HG03520 (cell line): ENCODE results near the gene GBX2.

Source experiments
- ATAC-seq: cut with Tn5 transposase; IDR thresholded peaks from one replicate; pipeline ENCODE4 v1.9.1; 2021; ENCODE audit warnings: mild to moderate bottlenecking, moderate library complexity; ENCODE audit not compliant: unreplicated experiment

The GBX2 gene

GRCh38 chr2:236168110-236169080, at the start of gene GBX2:
Gene GBX2 (minus strand): TSS chr2:236168386. CDS start chr2:236167971, 415 bp downstream.
- ATAC-seq, result no peak

GRCh38 chr2:236217926-236218325, 49.7 kb upstream of the GBX2 start:
- no peak for ATAC-seq

GRCh38 chr2:236216711-236217110, 48.5 kb upstream of the GBX2 start:
- ATAC-seq, result no peak

- no peak for ATAC-seq
These were observed 47.7 kb upstream of the GBX2 start for GRCh38 chr2:236215761-236216333.

- no peak for ATAC-seq
These were observed 47.0 kb upstream of the GBX2 start for GRCh38 chr2:236215196-236215595.

GRCh38 chr2:236214376-236214995, 46.3 kb upstream of the GBX2 start:
- no peak for ATAC-seq

- no peak for ATAC-seq
These were observed 43.1 kb upstream of the GBX2 start for GRCh38 chr2:236211296-236211695.

- no peak for ATAC-seq
These were observed 42.4 kb upstream of the GBX2 start for GRCh38 chr2:236210536-236210935.

- no peak for ATAC-seq
These were observed 41.8 kb upstream of the GBX2 start for GRCh38 chr2:236209996-236210395.

- no peak for ATAC-seq
These were observed 41.3 kb upstream of the GBX2 start for GRCh38 chr2:236209535-236209934.

GRCh38 chr2:236208019-236208926, 40.1 kb upstream of the GBX2 start:
- no peak for ATAC-seq

GRCh38 chr2:236207472-236207871, 39.3 kb upstream of the GBX2 start:
- ATAC-seq, result no peak

- ATAC-seq, result no peak
These were observed 37.9 kb upstream of the GBX2 start for GRCh38 chr2:236205867-236206645.

GRCh38 chr2:236204953-236205352, 36.8 kb upstream of the GBX2 start:
- no peak for ATAC-seq

GRCh38 chr2:236200378-236200777, 32.2 kb upstream of the GBX2 start:
- ATAC-seq, result no peak

- ATAC-seq, result no peak
These were observed 28.2 kb upstream of the GBX2 start for GRCh38 chr2:236196366-236196765.

GRCh38 chr2:236195726-236196125, 27.5 kb upstream of the GBX2 start:
- ATAC-seq, result no peak

- no peak for ATAC-seq
These were observed 26.6 kb upstream of the GBX2 start for GRCh38 chr2:236194786-236195185.

- no peak for ATAC-seq
These were observed 24.8 kb upstream of the GBX2 start for GRCh38 chr2:236193026-236193425.

- ATAC-seq, result no peak
These were observed 22.5 kb upstream of the GBX2 start for GRCh38 chr2:236190674-236191073.
